GM20431 (cell line): ENCODE data around the gene ACP3.
"Not testable (repeated sequence)": the region's sequence is repeated elsewhere in the genome, so short reads cannot be mapped to it uniquely, and the experiment has no call there.

ENCODE experiments used
- in situ Hi-C: fragments of 300-500 bp; cut with MseI, MboI; formaldehyde crosslinking; loops from one replicate; pipeline ENCODE4 v1.15.0; 2020; ENCODE audit warnings: low sequenced_read_pairs; ENCODE audit not compliant: unreplicated experiment

Gene ACP3

DNA sequence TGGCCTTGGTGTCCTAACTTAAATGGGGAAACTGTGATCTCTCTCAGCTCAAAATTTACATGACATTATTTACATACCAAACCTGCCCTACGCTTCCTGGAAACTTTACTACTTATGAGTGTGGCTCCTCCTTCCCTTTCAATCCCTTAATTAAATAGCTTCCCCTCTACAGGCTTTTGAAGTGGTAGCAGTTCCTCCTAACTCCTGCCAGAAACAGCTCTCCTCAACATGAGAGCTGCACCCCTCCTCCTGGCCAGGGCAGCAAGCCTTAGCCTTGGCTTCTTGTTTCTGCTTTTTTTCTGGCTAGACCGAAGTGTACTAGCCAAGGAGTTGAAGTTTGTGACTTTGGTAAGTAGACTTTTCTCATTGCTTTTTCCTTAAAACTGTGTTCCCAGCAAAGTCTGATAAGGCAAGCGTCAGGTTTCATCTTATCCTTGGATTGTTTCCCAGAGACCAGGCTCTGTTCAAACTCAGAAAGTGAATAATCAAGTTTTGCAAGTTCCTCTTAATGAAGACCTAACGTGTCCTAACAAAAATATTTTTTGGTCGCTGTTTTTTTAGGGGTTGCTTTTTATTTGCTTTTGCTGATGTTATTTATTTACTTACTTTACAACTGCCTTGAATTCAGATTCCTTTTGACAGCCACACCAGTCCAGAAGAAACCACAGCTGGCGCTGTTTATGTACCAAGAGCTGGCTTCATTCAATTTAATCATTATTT lies at the start of gene ACP3:
Gene ACP3, plus strand, starts transcription at position 179 of the 720 bp plus-strand sequence. Its CDS starts 50 bp downstream, at position 229.
- in situ Hi-C loops: no loop called here

- in situ Hi-C loops: no loop called here
Observed at GRCh38 chr3:132268956-132269355, 48.3 kb upstream of the ACP3 start.

DNA sequence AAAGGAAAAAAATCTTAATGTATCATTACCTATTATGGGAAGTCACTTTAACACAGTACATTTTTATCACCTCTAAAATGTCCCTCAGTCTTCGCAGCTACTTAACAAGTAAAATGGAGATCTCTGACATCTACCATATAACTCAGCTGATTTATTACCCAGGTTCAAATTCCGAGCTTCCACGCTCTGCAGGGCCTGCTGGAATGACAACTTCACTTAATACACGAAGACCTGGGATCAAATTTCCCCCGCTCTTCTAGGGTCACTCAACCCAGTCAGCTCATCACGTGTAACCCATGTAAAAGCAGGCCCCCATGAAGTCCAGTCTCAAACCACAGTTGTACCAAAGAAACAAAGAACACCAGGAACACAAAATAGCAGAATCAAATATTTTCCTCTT lies 44.2 kb upstream of the ACP3 start:
- in situ Hi-C loops: no loop called here

- in situ Hi-C loops: no loop called here
Observed at GRCh38 chr3:132276228-132276906, 40.8 kb upstream of the ACP3 start.

DNA sequence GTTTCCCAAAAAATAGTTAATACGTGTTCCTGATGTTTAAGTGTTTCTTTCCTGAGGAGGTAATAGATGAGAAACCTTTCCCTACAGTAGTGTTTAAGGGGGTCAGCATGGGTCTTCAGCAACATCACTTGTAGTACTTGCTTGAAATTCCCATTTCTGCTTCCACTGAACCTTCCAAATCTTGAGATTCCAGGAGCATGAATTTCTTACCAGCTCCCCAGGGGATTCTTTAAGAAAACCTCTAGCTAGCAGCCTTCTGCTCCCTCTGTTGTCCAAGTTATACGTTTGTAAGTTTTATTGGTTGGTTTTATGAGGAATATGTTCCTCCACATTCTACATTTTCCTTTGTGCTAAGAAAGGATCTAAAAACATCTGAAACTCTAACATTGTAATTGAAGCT lies 38.2 kb upstream of the ACP3 start:
- in situ Hi-C loops: no loop called here

DNA sequence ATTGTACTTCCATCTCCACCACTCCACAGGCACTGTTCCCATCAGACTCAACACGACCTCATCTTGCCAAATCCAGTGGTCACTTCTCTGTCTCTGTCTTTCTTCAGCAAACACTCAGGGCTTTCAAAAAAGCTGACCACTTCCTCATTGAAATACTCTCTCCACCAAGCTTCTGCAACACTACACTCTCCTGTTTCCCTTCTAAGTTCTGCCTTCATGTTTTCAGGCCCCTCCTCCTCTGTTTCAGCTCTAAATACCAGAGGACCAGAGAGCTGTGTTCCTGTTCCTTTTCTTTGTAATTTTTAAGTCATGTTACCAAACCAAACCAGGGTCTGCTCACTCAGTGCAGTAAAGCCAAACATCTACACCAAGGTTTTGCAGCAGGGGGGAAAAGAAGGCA lies 33.8 kb upstream of the ACP3 start:
- in situ Hi-C loops: no loop called here

GRCh38 chr3:132283916-132284405 lies 33.2 kb upstream of the ACP3 start:
- in situ Hi-C loops: no loop called here

DNA sequence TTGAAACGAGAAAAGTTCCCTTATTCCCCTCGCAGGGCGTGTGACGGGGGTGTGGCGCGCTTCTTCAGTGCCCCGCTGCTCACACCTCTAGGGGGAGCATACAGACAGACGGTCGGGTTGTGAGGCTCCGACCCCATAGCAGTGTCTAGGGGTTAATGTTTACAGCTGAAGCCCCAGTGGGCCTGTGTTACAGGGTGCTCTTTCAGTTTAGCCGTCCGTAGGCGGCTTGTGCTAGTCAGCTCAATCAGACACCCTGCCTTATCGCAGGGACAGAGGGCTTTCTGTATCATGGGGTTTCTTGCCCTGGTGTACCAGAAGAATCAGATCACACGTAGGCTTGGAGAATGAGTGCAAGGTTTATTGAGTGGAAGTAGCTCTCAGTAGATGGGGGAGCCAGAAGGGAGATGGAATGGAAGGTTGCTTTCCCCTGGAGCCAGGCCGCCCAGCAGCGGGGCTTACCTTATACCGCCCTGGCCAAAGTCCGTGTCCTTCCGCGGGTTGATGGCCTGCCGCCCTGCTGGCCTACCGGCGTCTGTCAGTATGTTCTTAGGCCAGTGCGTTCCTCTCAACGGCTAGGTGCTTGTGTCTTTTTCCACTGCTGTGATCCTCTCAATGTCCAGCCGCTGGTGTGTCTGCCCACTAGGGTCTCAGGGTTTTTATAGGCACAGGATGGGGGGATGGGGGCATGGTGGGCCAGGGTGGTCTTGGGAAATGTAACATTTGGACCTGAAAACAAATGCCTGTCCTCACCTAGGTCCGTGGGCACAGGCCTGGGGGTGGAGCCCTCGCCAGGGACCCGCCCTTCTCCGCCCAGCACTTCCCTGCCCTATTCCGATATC lies 32.2 kb upstream of the ACP3 start:
- in situ Hi-C loops: no loop called here

DNA sequence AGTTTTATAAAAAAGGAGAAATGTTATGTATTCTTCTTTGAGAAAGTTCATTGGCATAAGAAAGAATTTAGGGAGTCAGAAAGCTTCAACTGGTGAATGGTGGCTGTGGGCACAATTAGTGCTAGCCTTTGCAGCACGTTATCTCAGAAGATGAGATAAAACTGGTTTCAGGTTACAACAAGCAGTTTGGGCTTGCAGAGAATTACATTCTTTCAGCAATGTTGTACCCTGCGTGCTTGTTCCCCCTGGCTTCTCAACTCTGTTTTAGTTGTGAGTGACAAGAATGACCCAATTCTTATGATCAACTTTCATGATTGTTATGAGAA lies 31.6 kb upstream of the ACP3 start:
- in situ Hi-C loops: no loop called here

DNA sequence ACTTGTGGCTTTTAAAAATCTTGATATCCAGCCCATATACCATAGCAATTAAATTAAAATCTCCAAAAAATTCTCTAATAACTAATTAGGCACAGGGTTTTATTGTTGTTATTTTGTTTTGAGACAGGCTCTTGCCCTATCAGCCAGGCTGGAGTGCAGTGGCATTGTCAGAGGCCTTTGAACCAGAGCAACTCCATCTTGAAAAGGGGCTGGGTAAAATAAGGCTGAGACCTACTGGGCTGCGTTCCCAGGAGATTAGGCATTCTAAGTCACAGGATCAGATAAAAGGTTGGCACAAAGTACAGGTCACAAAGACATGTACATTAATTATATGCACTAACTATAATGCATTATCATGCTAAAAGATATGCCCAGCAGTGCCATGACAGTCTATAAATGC lies 31.2 kb upstream of the ACP3 start:
- in situ Hi-C loops: no loop called here

- in situ Hi-C loops: no loop called here
Observed at GRCh38 chr3:132288357-132288756, 28.9 kb upstream of the ACP3 start.

DNA sequence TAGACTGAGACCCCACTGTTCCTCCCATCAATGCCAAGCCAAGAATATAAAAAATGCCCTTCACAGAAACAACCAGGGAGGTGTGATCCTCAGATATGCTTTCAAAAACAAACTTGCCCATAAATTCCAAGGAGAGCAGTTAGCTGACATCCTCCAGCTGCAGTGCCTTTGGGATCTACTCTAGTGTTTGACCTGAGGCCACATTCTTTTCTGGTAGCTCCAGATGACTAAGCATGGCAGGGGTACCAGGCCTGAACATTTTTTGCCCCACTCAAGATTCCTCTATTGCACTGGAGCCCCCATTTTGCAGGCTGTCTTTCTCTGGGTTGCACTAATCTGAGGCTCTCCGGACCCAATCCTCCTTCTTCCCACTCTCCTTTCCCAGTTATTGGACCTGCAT lies 27.9 kb upstream of the ACP3 start:
- in situ Hi-C loops: no loop called here

- in situ Hi-C loops: no loop called here
Observed at GRCh38 chr3:132290833-132291232, 26.4 kb upstream of the ACP3 start.

DNA sequence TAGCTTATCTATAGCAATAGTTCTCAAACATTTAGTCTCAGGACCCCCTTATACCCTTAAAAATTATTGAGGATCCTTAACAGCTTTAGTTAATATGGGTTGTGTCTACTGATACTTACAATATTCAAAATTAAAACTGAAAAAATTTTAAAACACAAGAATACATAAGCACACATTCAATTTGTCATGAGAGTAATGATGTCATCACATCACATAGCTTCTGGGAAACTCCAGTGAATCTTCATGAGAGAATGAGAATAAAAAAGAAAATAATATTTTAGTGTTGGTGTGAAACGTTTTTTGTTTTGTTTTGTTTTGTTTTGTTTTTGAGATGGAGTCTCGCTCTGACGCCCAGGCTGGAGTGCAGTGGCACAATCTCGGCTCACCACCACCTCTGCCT lies 25.2 kb upstream of the ACP3 start:
- in situ Hi-C loops: no loop called here

DNA sequence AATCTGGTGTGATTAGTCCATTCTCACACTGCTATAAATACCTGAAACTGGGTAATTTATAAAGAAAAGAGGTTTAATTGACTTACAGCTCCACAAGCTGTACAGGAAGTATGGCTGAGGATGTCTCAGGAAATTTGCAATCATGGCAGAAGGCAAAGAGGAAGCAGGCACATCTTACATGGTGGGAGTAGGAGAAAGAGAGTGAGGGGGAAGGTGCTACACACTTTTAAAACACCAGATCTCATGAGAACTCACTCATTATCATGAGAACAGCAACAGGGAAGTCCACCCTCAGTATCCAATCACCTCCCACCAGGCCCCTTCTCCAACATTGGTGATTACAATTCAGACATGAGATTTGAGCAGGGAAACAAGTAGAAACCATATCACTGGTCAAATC lies 24.0 kb upstream of the ACP3 start:
- in situ Hi-C loops: no loop called here

GRCh38 chr3:132294906-132295305 lies 22.3 kb upstream of the ACP3 start:
- in situ Hi-C loops: no loop called here

GRCh38 chr3:132303336-132304201 lies 13.6 kb upstream of the ACP3 start:
- in situ Hi-C loops: not testable (repeated sequence)

DNA sequence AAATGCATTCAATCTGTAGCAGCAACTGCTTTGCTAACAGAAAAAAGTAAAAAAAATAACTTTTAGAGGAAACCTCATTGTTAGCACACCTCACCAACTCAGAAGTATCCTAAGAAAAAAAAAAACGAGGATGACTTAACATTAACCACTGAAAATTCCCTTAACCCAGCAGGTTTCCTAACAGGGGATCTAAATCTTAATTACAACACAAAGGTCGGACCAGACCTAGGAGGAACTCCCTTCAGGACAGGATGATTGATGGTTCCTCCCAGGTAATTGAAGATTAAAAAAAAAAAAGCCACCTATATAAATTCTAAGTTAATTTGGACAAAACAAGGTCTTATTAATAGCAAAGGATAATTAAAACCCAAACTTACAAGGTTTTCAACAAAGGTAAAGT lies 12.9 kb upstream of the ACP3 start:
- in situ Hi-C loops: not testable (repeated sequence)

GRCh38 chr3:132310057-132310456 lies 7.2 kb upstream of the ACP3 start:
- in situ Hi-C loops: not testable (repeated sequence)

- in situ Hi-C loops: no loop called here
Observed at GRCh38 chr3:132311316-132311715, 5.9 kb upstream of the ACP3 start.
